MM.1S (cell line): ENCODE results near the gene KRTAP5-5.
"Not testable (repeated sequence)": the region's sequence is repeated elsewhere in the genome, so short reads cannot be mapped to it uniquely, and the experiment has no call there.

ENCODE experiments used
- DNase-seq: peaks from one replicate; pipeline ENCODE4 v3.0.0-alpha.2; 2015
- H2AFZ ChIP-seq: fragments of 300-600 bp; sonication (generic); 2 replicates; pipeline ENCODE4 v1.6.0; 2016; ENCODE audit warnings: antibody characterized with exemption, low read length
- H3F3A ChIP-seq: fragments of 300-600 bp; sonication (generic); 2 replicates; pipeline ENCODE4 v1.6.1; 2016; ENCODE audit warnings: mild to moderate bottlenecking, antibody characterized with exemption, low read length, moderate library complexity, mixed read lengths; ENCODE audit not compliant: insufficient read depth
- H3K27ac ChIP-seq: fragments of 300-600 bp; sonication (generic); 2 replicates; pipeline ENCODE4 v1.5.1; 2016; ENCODE audit warnings: mild to moderate bottlenecking, low read length
- H3K27me3 ChIP-seq: fragments of 300-600 bp; sonication (generic); replicated peaks from 2 replicates; pipeline ENCODE4 v1.6.0; 2016; ENCODE audit warnings: low read length; ENCODE audit not compliant: insufficient read depth
- H3K36me3 ChIP-seq: fragments of 300-600 bp; sonication (generic); replicated peaks from 2 replicates; pipeline ENCODE4 v1.6.1; 2016; ENCODE audit warnings: mild to moderate bottlenecking, low read length, mixed read lengths; ENCODE audit not compliant: insufficient read depth
- H3K4me1 ChIP-seq: fragments of 300-600 bp; sonication (generic); 2 replicates; pipeline ENCODE4 v1.6.1; 2016; ENCODE audit warnings: low read length, mixed read lengths
- H3K4me2 ChIP-seq: fragments of 300-600 bp; sonication (generic); 2 replicates; pipeline ENCODE4 v1.6.0; 2016; ENCODE audit warnings: low read depth, low read length
- H3K4me3 ChIP-seq: fragments of 300-600 bp; sonication (generic); 2 replicates; pipeline ENCODE4 v1.5.1; 2016; ENCODE audit warnings: low read length, mixed read lengths
- H3K79me2 ChIP-seq: fragments of 300-600 bp; sonication (generic); 2 replicates; pipeline ENCODE4 v1.6.1; 2016; ENCODE audit warnings: mixed run types, low read length, mixed read lengths
- H3K9ac ChIP-seq: fragments of 300-600 bp; sonication (generic); 2 replicates; pipeline ENCODE4 v1.6.1; 2016; ENCODE audit warnings: low read length, mixed read lengths
- H3K9me2 ChIP-seq: fragments of 300-600 bp; sonication (generic); replicated peaks from 2 replicates; pipeline ENCODE4 v1.6.1; 2016; ENCODE audit warnings: mild to moderate bottlenecking, low read length, mixed read lengths; ENCODE audit not compliant: insufficient read depth
- H3K9me3 ChIP-seq: fragments of 300-600 bp; sonication (generic); replicated peaks from 2 replicates; pipeline ENCODE4 v1.6.1; 2016; ENCODE audit warnings: mild to moderate bottlenecking, low read length, mixed read lengths; ENCODE audit not compliant: insufficient read depth
- H4K20me1 ChIP-seq: fragments of 300-600 bp; sonication (generic); 2 replicates; pipeline ENCODE4 v1.6.1; 2016; ENCODE audit warnings: mild to moderate bottlenecking, low read length, moderate library complexity, mixed read lengths; ENCODE audit not compliant: insufficient read depth
- EZH2 ChIP-seq: fragments of 300-600 bp; sonication (generic); optimal IDR thresholded peaks from 2 replicates; pipeline ENCODE3; 2017; ENCODE audit warnings: low read depth, mild to moderate bottlenecking, antibody characterized with exemption, low read length, mixed read lengths
- EZH2phosphoT487 ChIP-seq: fragments of 300-600 bp; sonication (generic); IDR thresholded peaks from 2 replicates; pipeline ENCODE4 v1.6.1; 2018; ENCODE audit warnings: antibody characterized with exemption, low read length
- TF ChIP-seq, protein P1 (sequence below): fragments of 300-600 bp; sonication (generic); IDR thresholded peaks from 2 replicates; pipeline ENCODE4 v1.5.1; 2016; ENCODE audit warnings: antibody characterized with exemption, low read length, mixed read lengths

The KRTAP5-5 gene

GRCh38 chr11:1659506-1659905 is 29.9 kb downstream of the KRTAP5-5 start:
- H3K9me3 ChIP-seq, result no peaks in the 10 kb centered on the region
- DNase-seq, result no peak

GRCh38 chr11:1660111-1660867 is 30.7 kb downstream of the KRTAP5-5 start:
- Histone ChIP-seq H3K4me1 (no peaks in the 10 kb centered on the region), H3K79me2 (no peaks in the 10 kb centered on the region), H3K4me2 (no peak overlapping the region), H3F3A (no peaks in the 10 kb centered on the region), H3K27me3 (peaks cover 68% of the 10 kb centered on the region), H2AFZ (no peak overlapping the region), H3K4me3 (no peak overlapping the region), H4K20me1 (no peaks in the 10 kb centered on the region), H3K9me3 (no peaks in the 10 kb centered on the region), H3K9ac (no peak overlapping the region), H3K9me2 (no peaks in the 10 kb centered on the region), H3K27ac (no peak overlapping the region), H3K36me3 (no peaks in the 10 kb centered on the region)
- no peak for DNase-seq
- TF ChIP-seq, protein P1, sequence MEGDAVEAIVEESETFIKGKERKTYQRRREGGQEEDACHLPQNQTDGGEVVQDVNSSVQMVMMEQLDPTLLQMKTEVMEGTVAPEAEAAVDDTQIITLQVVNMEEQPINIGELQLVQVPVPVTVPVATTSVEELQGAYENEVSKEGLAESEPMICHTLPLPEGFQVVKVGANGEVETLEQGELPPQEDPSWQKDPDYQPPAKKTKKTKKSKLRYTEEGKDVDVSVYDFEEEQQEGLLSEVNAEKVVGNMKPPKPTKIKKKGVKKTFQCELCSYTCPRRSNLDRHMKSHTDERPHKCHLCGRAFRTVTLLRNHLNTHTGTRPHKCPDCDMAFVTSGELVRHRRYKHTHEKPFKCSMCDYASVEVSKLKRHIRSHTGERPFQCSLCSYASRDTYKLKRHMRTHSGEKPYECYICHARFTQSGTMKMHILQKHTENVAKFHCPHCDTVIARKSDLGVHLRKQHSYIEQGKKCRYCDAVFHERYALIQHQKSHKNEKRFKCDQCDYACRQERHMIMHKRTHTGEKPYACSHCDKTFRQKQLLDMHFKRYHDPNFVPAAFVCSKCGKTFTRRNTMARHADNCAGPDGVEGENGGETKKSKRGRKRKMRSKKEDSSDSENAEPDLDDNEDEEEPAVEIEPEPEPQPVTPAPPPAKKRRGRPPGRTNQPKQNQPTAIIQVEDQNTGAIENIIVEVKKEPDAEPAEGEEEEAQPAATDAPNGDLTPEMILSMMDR, result no peak
- no peak for TF ChIP-seq EZH2
- no peak for TF ChIP-seq EZH2phosphoT487

More at GRCh38 chr11:1659506-1659905, 29.9 kb downstream of the KRTAP5-5 start:
- no peaks in the 10 kb centered on the region for H4K20me1 ChIP-seq
- no peaks in the 10 kb centered on the region for H3F3A ChIP-seq
- no peak overlapping the region for H3K4me3 ChIP-seq
- H3K27ac ChIP-seq, result no peak overlapping the region
- peaks cover 76% of the 10 kb centered on the region for H3K27me3 ChIP-seq
- H3K9me2 ChIP-seq, result no peaks in the 10 kb centered on the region
- TF ChIP-seq EZH2phosphoT487, result no peak
- TF ChIP-seq, protein P1, result no peak
- no peak for TF ChIP-seq EZH2
- H3K9ac ChIP-seq, result no peak overlapping the region
- H3K79me2 ChIP-seq, result no peaks in the 10 kb centered on the region
- no peak overlapping the region for H2AFZ ChIP-seq
- no peaks in the 10 kb centered on the region for H3K36me3 ChIP-seq
- H3K4me1 ChIP-seq, result no peaks in the 10 kb centered on the region
- no peak overlapping the region for H3K4me2 ChIP-seq

GRCh38 chr11:1661454-1662269 is 32.1 kb downstream of the KRTAP5-5 start:
- not testable (repeated sequence) for H2AFZ ChIP-seq, H3K27ac ChIP-seq, H4K20me1 ChIP-seq, H3K9ac ChIP-seq, H3F3A ChIP-seq, H3K36me3 ChIP-seq, H3K9me3 ChIP-seq, H3K9me2 ChIP-seq, DNase-seq, H3K4me3 ChIP-seq, H3K4me1 ChIP-seq, H3K79me2 ChIP-seq, H3K4me2 ChIP-seq
- peaks cover 55% of the 10 kb centered on the region for H3K27me3 ChIP-seq

DNA sequence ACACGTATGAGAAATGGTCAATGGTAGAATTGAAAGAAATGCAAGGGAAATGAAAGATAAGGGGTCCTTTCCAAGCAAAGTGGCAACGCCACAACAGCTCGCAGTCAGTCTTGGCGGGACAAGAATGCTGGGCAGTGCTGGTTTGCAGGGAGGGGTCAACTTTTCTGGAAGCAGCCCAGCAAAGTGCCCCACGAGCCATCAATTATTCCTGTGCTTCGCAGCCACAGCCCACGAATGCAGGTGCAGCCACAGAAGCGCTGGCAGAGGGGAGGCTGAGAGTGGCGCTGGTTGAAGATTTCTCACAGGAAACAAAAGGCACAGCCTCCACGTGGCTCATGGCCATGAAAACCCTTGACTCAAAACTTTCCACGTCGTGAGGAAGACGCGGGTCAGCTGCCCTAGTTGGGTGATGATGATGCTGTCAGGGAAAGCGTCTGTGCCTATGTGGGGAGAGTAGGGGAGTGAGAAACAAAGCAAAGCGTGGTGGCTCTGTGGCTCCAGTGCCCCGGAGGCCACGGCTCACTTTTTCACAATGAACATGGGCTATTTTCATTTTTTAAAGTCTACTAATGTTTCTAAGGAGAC is 33.2 kb downstream of the KRTAP5-5 start:
- H3K79me2 ChIP-seq, H3K4me3 ChIP-seq, H3F3A ChIP-seq, DNase-seq, H3K9me3 ChIP-seq, H3K27ac ChIP-seq, H3K36me3 ChIP-seq, H2AFZ ChIP-seq, H3K9ac ChIP-seq, H3K9me2 ChIP-seq, H3K4me1 ChIP-seq, H3K4me2 ChIP-seq, H4K20me1 ChIP-seq: not testable (repeated sequence)
- H3K27me3 ChIP-seq, result peaks cover 52% of the 10 kb centered on the region
